SU-DHL-6 (cell line): ENCODE measurements around the gene GULP1.

Experiments
- H2AFZ ChIP-seq: fragments of 200-600 bp; sonication (generic); 2 replicates; pipeline ENCODE4 v1.6.1; 2014; ENCODE audit warnings: low read depth, mild to moderate bottlenecking, moderate library complexity, mixed read lengths, antibody characterized with exemption, low read length; ENCODE audit not compliant: severe bottlenecking
- H3F3A ChIP-seq: fragments of 200-600 bp; shearing (Covaris generic); 2 replicates; pipeline ENCODE4 v1.6.0; 2016; ENCODE audit warnings: antibody characterized with exemption, mild to moderate bottlenecking; ENCODE audit not compliant: insufficient read depth
- H3K27ac ChIP-seq: fragments of 200-600 bp; sonication (generic); 2 replicates; pipeline ENCODE4 v1.5.1; 2016; ENCODE audit warnings: low read depth, mild to moderate bottlenecking, low read length, moderate library complexity, mixed read lengths
- H3K27me3 ChIP-seq: fragments of 200-600 bp; sonication (generic), shearing (Covaris generic); 2 replicates; pipeline ENCODE4 v1.6.0; 2014; ENCODE audit warnings: mild to moderate bottlenecking, low read length
- H3K36me3 ChIP-seq: fragments of 200-600 bp; sonication (generic); 2 replicates; pipeline ENCODE4 v1.6.1; 2014; ENCODE audit warnings: mild to moderate bottlenecking, low read length, mixed read lengths
- H3K4me2 ChIP-seq: fragments of 300-600, 200-600 bp; shearing (Covaris generic), sonication (generic); 2 replicates; pipeline ENCODE4 v1.6.0; 2014; ENCODE audit warnings: low read length, low read depth, mild to moderate bottlenecking; ENCODE audit not compliant: poor library complexity, severe bottlenecking
- H3K4me3 ChIP-seq: fragments of 200-600 bp; sonication (generic); 2 replicates; pipeline ENCODE4 v1.5.1; 2014; ENCODE audit warnings: antibody characterized with exemption, low read length, mild to moderate bottlenecking, mixed read lengths; ENCODE audit not compliant: insufficient read depth, poor library complexity, severe bottlenecking
- H3K79me2 ChIP-seq: fragments of 200-600 bp; sonication (generic); 2 replicates; pipeline ENCODE4 v1.6.1; 2014; ENCODE audit warnings: mild to moderate bottlenecking, low read length, moderate library complexity; ENCODE audit not compliant: insufficient read depth
- H3K9ac ChIP-seq: fragments of 200-600 bp; sonication (generic); 2 replicates; pipeline ENCODE4 v1.7.0; 2014; ENCODE audit warnings: mild to moderate bottlenecking, low read length
- H3K9me2 ChIP-seq: fragments of 200-600 bp; sonication (generic); replicated peaks from 2 replicates; pipeline ENCODE4 v1.6.1; 2014; ENCODE audit warnings: low read length; ENCODE audit not compliant: insufficient read depth
- H3K9me3 ChIP-seq: fragments of 200-600 bp; sonication (generic); 2 replicates; pipeline ENCODE4 v1.6.1; 2014; ENCODE audit warnings: low read length, mixed read lengths; ENCODE audit not compliant: insufficient read depth
- H4K20me1 ChIP-seq: fragments of 200-600 bp; sonication (generic); 2 replicates; pipeline ENCODE4 v1.6.1; 2014; ENCODE audit warnings: low read depth, mild to moderate bottlenecking, antibody characterized with exemption, low read length, moderate library complexity, mixed read lengths
- CTCF ChIP-seq: fragments of 200-600 bp; sonication (generic); IDR thresholded peaks from one replicate; pipeline ENCODE4 v1.5.1; 2017; ENCODE audit warnings: antibody characterized with exemption, mild to moderate bottlenecking, low read length, moderate library complexity; ENCODE audit not compliant: insufficient read depth, poor library complexity, severe bottlenecking
- EZH2phosphoT487 ChIP-seq: fragments of 200-600 bp; sonication (generic), shearing (Covaris generic); conservative IDR thresholded peaks from 2 replicates; pipeline ENCODE4 v1.6.1; 2018; ENCODE audit warnings: mild to moderate bottlenecking, antibody characterized with exemption, low read length, moderate library complexity, mixed read lengths

Gene GULP1

GRCh38 chr2:188471166-188471565, 179.5 kb downstream of the GULP1 start:
- no peak overlapping the region for H3K27ac ChIP-seq
- no peaks in the 10 kb centered on the region for H3K9me2 ChIP-seq

GRCh38 chr2:188473306-188473705, 181.6 kb downstream of the GULP1 start:
- Histone ChIP-seq H4K20me1 (no peaks in the 10 kb centered on the region), H3K36me3 (no peaks in the 10 kb centered on the region), H3K9ac (no peak overlapping the region), H3K27me3 (no peaks in the 10 kb centered on the region), H3F3A (no peaks in the 10 kb centered on the region), H3K4me3 (no peak overlapping the region), H3K79me2 (no peaks in the 10 kb centered on the region), H3K9me3 (no peaks in the 10 kb centered on the region), H3K27ac (no peak overlapping the region), H3K9me2 (no peaks in the 10 kb centered on the region), H2AFZ (no peak overlapping the region), H3K4me2 (no peak overlapping the region)
- TF ChIP-seq CTCF (no peak), EZH2phosphoT487 (no peak)

More at GRCh38 chr2:188471166-188471565, 179.5 kb downstream of the GULP1 start:
- H3K9me3 ChIP-seq, result no peaks in the 10 kb centered on the region
- no peaks in the 10 kb centered on the region for H3K36me3 ChIP-seq
- H3F3A ChIP-seq, result no peaks in the 10 kb centered on the region
- H3K27me3 ChIP-seq, result no peaks in the 10 kb centered on the region
- TF ChIP-seq CTCF (no peak), EZH2phosphoT487 (no peak)
- H3K9ac ChIP-seq, result no peak overlapping the region
- H3K79me2 ChIP-seq, result no peaks in the 10 kb centered on the region
- H3K4me2 ChIP-seq, result no peak overlapping the region
- H2AFZ ChIP-seq, result no peak overlapping the region
- no peak overlapping the region for H3K4me3 ChIP-seq
- H4K20me1 ChIP-seq, result no peaks in the 10 kb centered on the region

GRCh38 chr2:188474316-188474715, 182.6 kb downstream of the GULP1 start:
- no peak overlapping the region for H3K4me2 ChIP-seq
- TF ChIP-seq CTCF (no peak), EZH2phosphoT487 (no peak)
- H3K27ac ChIP-seq, result no peak overlapping the region
- no peaks in the 10 kb centered on the region for H3F3A ChIP-seq
- H2AFZ ChIP-seq, result no peak overlapping the region
- H4K20me1 ChIP-seq, result no peaks in the 10 kb centered on the region
- H3K4me3 ChIP-seq, result no peak overlapping the region
- H3K27me3 ChIP-seq, result no peaks in the 10 kb centered on the region
- H3K79me2 ChIP-seq, result no peaks in the 10 kb centered on the region
- no peaks in the 10 kb centered on the region for H3K9me3 ChIP-seq
- H3K36me3 ChIP-seq, result no peaks in the 10 kb centered on the region
- no peaks in the 10 kb centered on the region for H3K9me2 ChIP-seq
- no peak overlapping the region for H3K9ac ChIP-seq
